T-cell (primary cell): Measurements from ENCODE around the gene ASPSCR1. TPM values are rescaled to one million over a fixed set of nuclear protein-coding genes. Genes with fewer than 3 reads are reported as not detected.

Source experiments
- ATAC-seq, 4 experiments: fragments of 200-7000 bp in 3 of 4; fragments of 150-1000 bp in 1 of 4; cut with Tn5 transposase; replicated peaks in 1 of 4; 1 replicate in 3 of 4; 2 replicates in 1 of 4; pipeline ENCODE4 v1.10.0; 2021; ENCODE audit warnings: moderate library complexity in 3 of 4, mild to moderate bottlenecking in 2 of 4, moderate number of reproducible peaks in 1 of 4
- CTCF ChIA-PET, 2 donors: fragments of 300-600 bp; sonication (Branson Sonifier 250); formaldehyde crosslinking; loops; one replicate each; lab custom pipeline; 2022; ENCODE audit warnings: antibody characterized with exemption in 2 of 2; lab: Charles Lee
- POLR2A ChIA-PET, 2 donors: fragments of 300-600 bp; sonication (Branson Sonifier 250); formaldehyde crosslinking; loops; one replicate each; lab custom pipeline; 2022; ENCODE audit warnings: antibody characterized with exemption in 2 of 2; lab: Charles Lee
- DNase-seq, 35 experiments: peaks; one replicate each; pipeline versions ENCODE4 v3.0.0 to v3.0.0-alpha.2; 2013 to 2023
- H3K27ac ChIP-seq: one replicate; pipeline ENCODE4 v1.5.1; 2013; ENCODE audit warnings: low read length
- H3K27me3 ChIP-seq, 2 experiments: replicated peaks in 1 of 2; 1 replicate in 1 of 2; 2 replicates in 1 of 2; pipeline versions ENCODE4 v1.6.1 to v1.7.0; 2013; ENCODE audit warnings: low read length in 1 of 2, mixed read lengths in 1 of 2; ENCODE audit not compliant: control insufficient read depth in 2 of 2, insufficient read depth in 2 of 2; ENCODE audit errors: extremely low read depth in 1 of 2
- H3K36me3 ChIP-seq, 2 donors: 1 replicate in 1 of 2; 2 replicates in 1 of 2; pipeline versions ENCODE4 v1.6.1 to v1.7.0; 2013; ENCODE audit warnings: low read length in 1 of 2; ENCODE audit not compliant: control insufficient read depth in 2 of 2, insufficient read depth in 1 of 2; ENCODE audit errors: extremely low read depth in 1 of 2
- H3K4me1 ChIP-seq, 2 experiments: 1 replicate in 1 of 2; 2 replicates in 1 of 2; pipeline versions ENCODE4 v1.6.1 to v1.7.0; 2013; ENCODE audit warnings: low read length in 2 of 2, mixed read lengths in 1 of 2; ENCODE audit not compliant: insufficient read depth in 2 of 2, control insufficient read depth in 1 of 2; ENCODE audit errors: extremely low read depth in 1 of 2
- H3K4me3 ChIP-seq, 2 donors: 1 replicate in 1 of 2; 2 replicates in 1 of 2; pipeline versions ENCODE4 v1.5.1 to v1.7.0; 2013; ENCODE audit warnings: mild to moderate bottlenecking in 2 of 2, low read length in 1 of 2, moderate library complexity in 1 of 2; ENCODE audit not compliant: control insufficient read depth in 1 of 2; ENCODE audit errors: extremely low read depth in 1 of 2
- H3K9me3 ChIP-seq: 2 replicates; pipeline ENCODE4 v1.7.0; 2013
- H3K27ac Mint-ChIP-seq, 2 donors: one replicate each; pipeline ENCODE4 v1.8.0; 2020 to 2021; ENCODE audit warnings: mild to moderate bottlenecking in 2 of 2, mixed read lengths in 2 of 2
- H3K27me3 Mint-ChIP-seq, 2 donors: one replicate each; pipeline ENCODE4 v1.8.0; 2021 to 2022; ENCODE audit warnings: mixed read lengths in 2 of 2
- H3K36me3 Mint-ChIP-seq: one replicate; pipeline ENCODE4 v1.8.0; 2021; ENCODE audit warnings: mixed read lengths
- H3K4me1 Mint-ChIP-seq, 3 donors: one replicate each; pipeline ENCODE4 v1.8.0; 2020 to 2022; ENCODE audit warnings: mixed read lengths in 3 of 3, mild to moderate bottlenecking in 1 of 3
- H3K4me3 Mint-ChIP-seq, 3 donors: one replicate each; pipeline ENCODE4 v1.8.0; 2020 to 2022; ENCODE audit warnings: mild to moderate bottlenecking in 3 of 3, mixed read lengths in 3 of 3, moderate library complexity in 3 of 3
- H3K9me3 Mint-ChIP-seq, 3 donors: one replicate each; pipeline ENCODE4 v1.8.0; 2020 to 2022; ENCODE audit warnings: mixed read lengths in 3 of 3
- WGBS: methylation state at CpG from one replicate; pipeline ENCODE4 v1.1.5; 2013; ENCODE audit warnings: missing lambda C conversion rate; ENCODE audit not compliant: insufficient coverage; 5-methylcytosine and 5-hydroxymethylcytosine counted together
- total RNA-seq, 35 experiments: library from RNA in 6 of 35; stranded (reverse) in 6 of 35; fragments of 120-200 nt in 1 of 35; gene quantifications; one replicate each; pipeline versions ENCODE4 v1.2.1 to v1.2.4 and lab custom pipeline; 2013 to 2026

The ASPSCR1 gene
- total RNA-seq, 5 donors from 2014 or later (not counting 1 experiment from before 2014, with no cell fraction given): 34.6 to 49.7 (median 44.9) TPM

DNA sequence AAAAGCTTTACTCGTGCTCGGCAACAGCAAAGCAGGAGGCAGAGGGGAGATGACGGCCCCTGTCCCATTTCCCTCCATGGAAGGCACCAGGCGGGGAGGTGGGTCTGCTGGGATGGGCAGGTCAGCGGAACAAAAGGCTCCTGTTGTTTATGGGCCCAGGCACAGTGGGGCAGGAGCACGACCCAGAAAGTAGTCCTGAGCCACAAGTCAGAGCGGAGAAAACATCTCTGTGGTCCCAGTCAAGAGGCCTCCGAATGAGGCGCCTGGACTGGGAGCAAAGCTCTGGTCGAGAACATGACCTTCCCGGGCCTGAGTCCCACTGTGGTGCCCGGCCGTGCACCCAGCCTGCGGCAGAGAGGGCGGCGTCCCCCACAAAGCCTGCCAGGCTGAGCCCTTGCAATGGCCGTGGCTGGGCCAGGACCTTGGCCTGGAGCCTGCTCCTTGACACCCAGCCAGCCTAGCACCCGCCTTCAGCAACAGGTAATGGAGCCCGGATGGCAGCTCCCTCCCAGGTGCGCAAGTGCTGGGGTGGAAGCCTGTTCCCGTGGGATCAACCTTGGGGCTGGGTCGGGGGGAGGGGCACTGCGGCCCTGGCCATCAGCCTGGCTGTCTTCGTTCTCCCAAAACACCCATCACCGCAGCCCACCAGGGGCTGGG lies 70.6 kb downstream of the ASPSCR1 start:
- ATAC-seq: no peak
- ChIA-PET CTCF (interaction anchor here in 1 of 2 donors (0.9 kb wide), 1 partner anchor 10 kb away, joined by 5 read pairs; the partner anchor contains the start of gene DCXR), POLR2A (no interaction called here)
- Histone ChIP-seq H3K27me3 (no peaks in the 10 kb centered on the region), H3K4me1 (peaks cover 7 to 30% of the 10 kb centered on the region in 2 experiments), H3K4me3 (no peak overlapping the region), H3K9me3 (no peaks in the 10 kb centered on the region), H3K36me3 (peaks cover 4 to 8% of the 10 kb centered on the region in 2 donors), H3K27ac (no peak overlapping the region)
- H3K27ac Mint-ChIP-seq: no peak overlapping the region
- H3K4me3 Mint-ChIP-seq: peak overlapping the region in 2 of 3 donors; percentile 29 to 36
- peaks cover 5 to 16% (median 14%) of the 10 kb centered on the region in 3 donors for H3K4me1 Mint-ChIP-seq
- H3K9me3 Mint-ChIP-seq: no peaks in the 10 kb centered on the region
- no peak for DNase-seq
- H3K27me3 Mint-ChIP-seq: no peaks in the 10 kb centered on the region
- H3K36me3 Mint-ChIP-seq: peaks cover 7% of the 10 kb centered on the region
- 97% methylated on average over 20 of the region's 25 CpGs for WGBS

- ChIA-PET POLR2A (no interaction called here), CTCF (interaction anchor here in 1 of 2 donors (0.9 kb wide), 1 partner anchor 11 kb away, joined by 5 read pairs; the partner anchor contains the start of gene DCXR)
- no peak for ATAC-seq
- DNase-seq: no peak
- no peaks in the 10 kb centered on the region for H3K9me3 Mint-ChIP-seq
- Histone ChIP-seq H3K27me3 (no peaks in the 10 kb centered on the region), H3K9me3 (no peaks in the 10 kb centered on the region), H3K27ac (no peak overlapping the region), H3K4me1 (peaks cover 9 to 35% of the 10 kb centered on the region in 2 experiments), H3K36me3 (peaks cover 4 to 8% of the 10 kb centered on the region in 2 donors), H3K4me3 (no peak overlapping the region)
- H3K4me1 Mint-ChIP-seq: peaks cover 5 to 21% (median 18%) of the 10 kb centered on the region in 3 donors
- peaks cover 7% of the 10 kb centered on the region for H3K36me3 Mint-ChIP-seq
- WGBS: 94% methylated on average over 20 of the region's 20 CpGs
- no peak overlapping the region for H3K27ac Mint-ChIP-seq
- H3K27me3 Mint-ChIP-seq: no peaks in the 10 kb centered on the region
- peak overlapping the region in 2 of 3 donors; percentile 24 to 46 for H3K4me3 Mint-ChIP-seq
Measured at GRCh38 chr17:82048571-82048971, 71.1 kb downstream of the ASPSCR1 start.

GRCh38 chr17:82049106-82049505 lies 71.7 kb downstream of the ASPSCR1 start:
- no peak overlapping the region for H3K27ac Mint-ChIP-seq
- H3K4me1 Mint-ChIP-seq: peaks cover 5 to 23% (median 18%) of the 10 kb centered on the region in 3 donors
- peak overlapping the region; percentile 9 to 31 (median 25) for H3K4me3 Mint-ChIP-seq
- peaks cover 7% of the 10 kb centered on the region for H3K36me3 Mint-ChIP-seq
- H3K4me1 ChIP-seq: peaks cover 9 to 40% of the 10 kb centered on the region in 2 experiments
- H3K4me3 ChIP-seq: no peak overlapping the region
- ChIA-PET CTCF (no interaction called here), POLR2A (no interaction called here)
- H3K27ac ChIP-seq: no peak overlapping the region
- no peaks in the 10 kb centered on the region for H3K9me3 ChIP-seq
- ATAC-seq: no peak
- 100% methylated on average over 2 of the region's 8 CpGs for WGBS
- no peaks in the 10 kb centered on the region for H3K9me3 Mint-ChIP-seq
- H3K27me3 ChIP-seq: no peaks in the 10 kb centered on the region
- H3K27me3 Mint-ChIP-seq: no peaks in the 10 kb centered on the region
- no peak for DNase-seq
- H3K36me3 ChIP-seq: peaks cover 4 to 13% of the 10 kb centered on the region in 2 donors

DNA sequence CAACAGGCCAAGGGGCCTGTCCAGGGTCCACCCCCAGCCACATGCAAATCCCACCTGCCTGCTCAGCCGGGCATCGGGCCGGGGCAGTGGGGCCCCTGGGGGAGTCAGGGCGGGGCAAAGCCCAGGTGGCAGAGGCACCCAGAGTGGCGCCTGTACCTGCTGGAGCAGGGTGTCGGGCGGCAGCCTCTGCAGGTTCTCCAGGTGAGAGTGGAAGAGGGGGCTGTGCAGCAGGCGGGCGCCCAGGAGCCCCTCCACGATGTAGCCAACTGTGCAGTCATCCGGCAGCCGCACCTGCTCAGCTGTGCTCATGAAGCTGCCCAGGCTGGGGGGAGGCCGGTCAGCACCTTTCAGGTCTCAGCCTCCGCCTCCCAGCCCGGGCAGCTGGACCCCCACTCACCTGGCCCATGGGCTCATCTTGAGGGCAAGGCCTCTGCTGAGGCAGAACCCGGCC lies 72.1 kb downstream of the ASPSCR1 start:
- H3K27me3 ChIP-seq: no peaks in the 10 kb centered on the region
- 91% methylated on average over 13 of the region's 16 CpGs for WGBS
- DNase-seq (no peak), ATAC-seq (no peak)
- Mint-ChIP-seq H3K27ac (no peak overlapping the region), H3K4me1 (peaks cover 5 to 23% (median 18%) of the 10 kb centered on the region in 3 donors), H3K27me3 (no peaks in the 10 kb centered on the region), H3K4me3 (peak overlapping the region in 2 of 3 donors; percentile 9 to 25), H3K9me3 (no peaks in the 10 kb centered on the region), H3K36me3 (peaks cover 7% of the 10 kb centered on the region)
- peaks cover 4 to 17% of the 10 kb centered on the region in 2 donors for H3K36me3 ChIP-seq
- no peak overlapping the region for H3K4me3 ChIP-seq
- POLR2A ChIA-PET: interaction anchor here in 1 of 2 donors (0.6 kb wide), 1 partner anchor 193 kb away, joined by 3 read pairs; no protein-coding TSS in a partner anchor
- no peak overlapping the region for H3K27ac ChIP-seq
- no peaks in the 10 kb centered on the region for H3K9me3 ChIP-seq
- CTCF ChIA-PET: no interaction called here
- H3K4me1 ChIP-seq: peaks cover 9 to 40% of the 10 kb centered on the region in 2 experiments

DNA sequence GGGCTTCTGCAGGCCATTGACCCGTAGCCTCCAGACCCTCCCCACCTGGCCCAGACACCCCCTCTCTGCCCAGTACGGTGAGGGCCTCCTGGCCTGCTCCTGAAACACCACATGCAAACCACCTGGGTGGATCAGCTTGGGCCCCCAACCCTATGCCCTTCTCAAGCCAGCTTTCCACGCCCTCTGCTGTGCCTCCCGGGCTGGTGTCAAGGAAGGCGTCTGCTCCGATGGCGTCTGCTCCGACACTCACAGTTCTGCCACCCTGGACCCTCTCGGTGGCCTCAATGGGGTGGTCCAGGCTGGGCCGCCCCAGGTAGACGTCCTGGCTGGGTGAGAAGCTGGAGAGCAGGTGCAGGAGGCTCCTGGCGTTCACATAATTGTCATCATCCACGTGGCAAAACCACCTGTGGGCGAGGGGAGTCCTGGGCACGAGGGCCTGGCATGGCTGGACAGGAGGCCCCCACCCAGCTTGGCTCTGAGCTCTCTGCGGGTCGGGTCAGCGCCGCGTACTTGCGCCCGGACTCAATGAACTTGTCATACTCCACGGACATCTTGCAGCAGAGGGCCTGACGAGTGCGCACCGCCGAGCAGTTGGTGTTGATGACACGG lies 72.8 kb downstream of the ASPSCR1 start:
- Mint-ChIP-seq H3K9me3 (no peaks in the 10 kb centered on the region), H3K36me3 (peaks cover 7% of the 10 kb centered on the region), H3K4me3 (peak overlapping the region; percentile 80 to 87 (median 86)), H3K27ac (peak overlapping the region in 1 of 2 donors; percentile 88), H3K4me1 (peaks cover 5 to 26% (median 18%) of the 10 kb centered on the region in 3 donors), H3K27me3 (no peaks in the 10 kb centered on the region)
- H3K27ac ChIP-seq: no peak overlapping the region
- no peak for ATAC-seq
- DNase-seq: no peak
- no peaks in the 10 kb centered on the region for H3K27me3 ChIP-seq
- ChIA-PET POLR2A (interaction anchor here in 1 of 2 donors (0.6 kb wide), 1 partner anchor 192 kb away, joined by 3 read pairs; no protein-coding TSS in a partner anchor), CTCF (interaction anchor here in 1 of 2 donors (1.0 kb wide), 1 partner anchor 13 kb away, joined by 4 read pairs; the partner anchor contains the start of gene DCXR)
- peaks cover 9 to 45% of the 10 kb centered on the region in 2 experiments for H3K4me1 ChIP-seq
- peak overlapping the region; percentile 39 to 51 for H3K4me3 ChIP-seq
- 94% methylated on average over 26 of the region's 28 CpGs for WGBS
- peaks cover 4 to 24% of the 10 kb centered on the region in 2 donors for H3K36me3 ChIP-seq
- no peaks in the 10 kb centered on the region for H3K9me3 ChIP-seq
